Fibroblast of villous mesenchyme (primary cell): ENCODE data around the gene ST8SIA6. TPM values are rescaled to one million over a fixed set of nuclear protein-coding genes. Genes with fewer than 3 reads are reported as not detected.
A peak's percentile ranks its signal among the peaks of the same experiment; 100 is the strongest.

ENCODE experiments used
- DNase-seq: peaks from one replicate; pipeline ENCODE4 v3.0.0-alpha.2; 2010; ENCODE audit warnings: low read depth
- H3K4me3 ChIP-seq: 2 replicates; pipeline ENCODE4 v1.5.1; 2011; ENCODE audit warnings: low read depth, mild to moderate bottlenecking, low read length
- CTCF ChIP-seq: IDR thresholded peaks from 2 replicates; pipeline ENCODE4 v1.5.1; 2012; ENCODE audit warnings: low read depth, mild to moderate bottlenecking, low read length; ENCODE audit not compliant: insufficient read depth
- total RNA-seq: library from RNA; depleted of rRNA; stranded (reverse); fragments of >200 nt; gene quantifications from 2 replicates; pipeline ENCODE4 v1.2.3, GENCODE V29; 2012

The ST8SIA6 gene
- total RNA-seq, 1 donor: not detected

DNA sequence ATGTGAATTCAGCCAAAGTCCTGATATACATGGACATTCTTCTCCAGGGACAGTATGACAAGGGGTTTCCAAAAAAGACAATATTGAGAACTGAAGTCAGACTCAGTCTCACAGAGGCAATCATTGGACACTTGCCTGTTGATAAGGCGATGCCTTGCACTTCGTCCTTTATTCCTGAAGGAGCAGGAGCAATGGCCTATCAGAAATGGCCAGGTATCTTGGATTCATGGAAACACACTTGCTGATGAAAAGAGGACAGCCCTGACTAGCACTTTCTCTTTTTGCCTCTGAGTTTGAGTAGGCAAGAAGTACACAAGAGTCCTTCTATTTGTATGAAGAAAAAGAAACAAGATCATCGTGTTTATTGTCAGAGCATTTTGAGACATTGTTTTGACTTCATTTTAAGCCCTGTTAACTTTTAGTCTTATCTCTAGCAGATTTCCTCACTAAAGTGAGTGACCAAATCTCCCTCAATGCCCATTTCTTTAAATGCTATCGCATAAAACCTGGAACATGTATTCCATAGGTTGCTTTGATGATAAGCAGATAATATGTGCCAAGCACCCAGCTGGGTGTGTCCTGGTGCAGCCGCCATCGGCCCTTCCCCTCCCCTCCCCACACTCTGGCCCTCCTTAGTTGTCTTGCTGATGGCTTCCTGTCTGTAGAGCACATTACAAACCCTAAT, 26.6 kb downstream of the ST8SIA6 start:
- H3K4me3 ChIP-seq: no peak overlapping the region
- no peak for TF ChIP-seq CTCF
- DNase-seq: no peak

DNA sequence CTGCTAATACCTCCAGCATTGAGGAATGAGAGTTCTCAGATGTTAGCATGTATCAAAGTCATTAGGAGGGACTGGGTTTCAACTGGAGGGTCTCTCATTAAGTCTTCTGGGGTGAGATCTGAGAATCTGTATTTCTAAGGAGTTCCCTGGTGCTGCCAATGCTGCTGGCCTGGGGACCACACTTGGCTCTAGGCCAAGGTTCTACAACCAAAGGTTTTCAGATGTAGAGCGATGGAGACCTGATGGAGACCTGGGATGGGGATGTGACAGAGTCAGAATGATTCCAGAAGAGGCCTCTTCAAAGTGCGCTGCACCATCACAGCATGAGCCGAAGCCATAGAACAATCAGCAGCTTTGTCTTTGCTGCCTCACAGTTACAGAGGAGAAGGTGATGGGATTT, 27.2 kb downstream of the ST8SIA6 start:
- no peak for DNase-seq
- no peak for TF ChIP-seq CTCF
- no peak overlapping the region for H3K4me3 ChIP-seq

DNA sequence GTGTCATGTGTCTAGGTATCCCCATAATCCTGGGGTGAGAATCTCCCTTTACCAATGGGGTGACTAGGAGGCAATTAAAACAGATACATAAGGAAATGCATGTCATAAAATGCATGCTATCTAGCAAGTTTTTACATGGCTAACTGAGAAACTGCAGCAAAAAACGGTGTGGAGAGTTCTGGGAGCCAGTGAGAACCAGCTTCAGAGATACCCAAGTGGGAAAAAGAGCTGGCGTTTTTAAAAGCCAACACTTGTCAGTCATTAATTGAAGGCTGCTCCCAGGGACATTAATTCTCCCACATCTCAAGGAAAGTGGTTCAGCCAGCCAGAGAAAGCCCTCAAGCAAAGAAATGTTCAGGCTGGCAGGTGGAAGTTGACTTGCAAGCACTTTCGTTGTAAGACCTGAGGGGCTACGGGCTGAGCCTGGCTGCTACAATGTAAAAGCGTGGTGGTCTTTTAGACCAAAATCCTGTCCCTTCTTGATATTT, 28.1 kb downstream of the ST8SIA6 start:
- TF ChIP-seq CTCF: no peak
- DNase-seq: no peak
- no peak overlapping the region for H3K4me3 ChIP-seq

GRCh38 chr10:17425584-17426262, 28.7 kb downstream of the ST8SIA6 start:
- no peak overlapping the region for H3K4me3 ChIP-seq
- no peak for TF ChIP-seq CTCF
- DNase-seq: no peak

DNA sequence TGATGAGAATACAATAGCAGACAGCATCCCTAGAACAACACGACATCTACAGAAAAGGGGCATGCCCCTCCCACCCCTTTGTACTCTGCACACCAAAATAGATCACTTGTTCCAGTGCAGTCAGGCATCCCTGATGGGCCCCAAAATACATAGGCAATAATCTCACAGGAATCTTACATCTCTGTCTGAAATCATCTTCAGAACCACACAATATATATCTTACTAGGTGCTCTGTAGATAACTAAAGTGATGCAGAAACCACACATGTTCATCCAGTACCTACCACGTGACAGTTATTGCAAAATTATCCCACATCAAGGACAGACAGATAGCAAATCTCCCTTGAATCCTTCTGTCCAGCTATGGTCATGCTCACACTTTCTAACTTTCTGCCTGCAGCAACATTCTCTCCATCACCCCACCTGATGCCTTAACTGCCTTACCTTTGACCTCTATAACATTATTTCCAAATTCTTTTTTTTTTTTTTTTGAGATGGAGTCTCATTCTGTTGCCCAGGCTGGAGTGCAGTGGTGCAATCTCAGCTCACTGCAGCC, 30.7 kb downstream of the ST8SIA6 start:
- H3K4me3 ChIP-seq: no peak overlapping the region
- TF ChIP-seq CTCF: no peak
- peak; percentile 21 for DNase-seq

DNA sequence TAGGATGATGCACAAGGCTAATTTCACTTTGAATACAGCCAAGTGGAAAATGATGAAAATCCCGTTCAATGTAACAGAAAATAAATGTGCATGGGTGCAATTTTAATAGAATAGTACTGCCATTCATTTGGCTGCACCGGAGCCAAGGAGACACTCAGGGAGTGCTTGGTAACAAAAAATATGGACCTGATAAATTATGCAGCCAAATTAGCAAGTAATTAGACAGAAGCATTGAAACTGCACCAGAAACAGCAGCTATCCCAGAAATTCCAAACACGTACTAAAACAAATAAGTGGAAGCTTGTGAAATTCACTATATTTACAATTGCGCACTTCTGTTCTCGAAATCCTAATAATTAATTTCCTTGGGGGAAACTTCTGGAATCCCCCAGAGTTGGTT, 31.5 kb downstream of the ST8SIA6 start:
- DNase-seq: no peak
- H3K4me3 ChIP-seq: no peak overlapping the region
- no peak for TF ChIP-seq CTCF
